NCI-H82 (cell line): ENCODE results near the gene FEM1B.

ENCODE experiments used
- DNase-seq: peaks from one replicate; lab custom pipeline; 2025; lab: John Stamatoyannopoulos, UW

The FEM1B gene

GRCh38 chr15:68285259-68285980 is 7.9 kb downstream of the FEM1B start:
- DNase-seq = no peak

GRCh38 chr15:68286256-68286655 is 8.7 kb downstream of the FEM1B start:
- DNase-seq = no peak

- no peak for DNase-seq
Observed at GRCh38 chr15:68289057-68289456, 11.5 kb downstream of the FEM1B start.

GRCh38 chr15:68289621-68290352 is 12.2 kb downstream of the FEM1B start:
- no peak for DNase-seq

GRCh38 chr15:68290715-68291114 is 13.2 kb downstream of the FEM1B start:
- DNase-seq = no peak

- no peak for DNase-seq
Observed at GRCh38 chr15:68292157-68292781, 14.7 kb downstream of the FEM1B start.

GRCh38 chr15:68292967-68293366 is 15.4 kb downstream of the FEM1B start:
- DNase-seq = no peak

- DNase-seq = no peak
Observed at GRCh38 chr15:68295014-68295805, 17.7 kb downstream of the FEM1B start.

- no peak for DNase-seq
Observed at GRCh38 chr15:68298336-68298735, 20.8 kb downstream of the FEM1B start.

GRCh38 chr15:68298882-68299381 is 21.4 kb downstream of the FEM1B start:
- no peak for DNase-seq

GRCh38 chr15:68299436-68299835 is 21.9 kb downstream of the FEM1B start:
- DNase-seq = no peak

GRCh38 chr15:68300115-68300940 is 22.8 kb downstream of the FEM1B start:
- no peak for DNase-seq

- no peak for DNase-seq
Observed at GRCh38 chr15:68301301-68301700, 23.8 kb downstream of the FEM1B start.

- no peak for DNase-seq
Observed at GRCh38 chr15:68302729-68303128, 25.2 kb downstream of the FEM1B start.

GRCh38 chr15:68303134-68303533 is 25.6 kb downstream of the FEM1B start:
- no peak for DNase-seq

- no peak for DNase-seq
Observed at GRCh38 chr15:68303560-68304436, 26.3 kb downstream of the FEM1B start.

- DNase-seq = peak; percentile 24
Observed at GRCh38 chr15:68304589-68305337, 27.2 kb downstream of the FEM1B start.

- no peak for DNase-seq
Observed at GRCh38 chr15:68305420-68305871, 27.9 kb downstream of the FEM1B start.
